Measurements from ENCODE around the gene CPED1. TPM values are rescaled to one million over a fixed set of nuclear protein-coding genes. Genes with fewer than 3 reads are reported as not detected.

The CPED1 gene
- polyA plus RNA-seq, 1 donor from 2014 or later, result not detected

GRCh38 chr7:120993553-120994191 is 5.2 kb downstream of the CPED1 start:
- Histone ChIP-seq H2AFZ (ENCODE audit: low read depth, low read length) (no peak overlapping the region), H3K4me2 (ENCODE audit: low read length) (no peak overlapping the region)
- TF ChIP-seq RAD21 (conservative IDR thresholded peaks at IDR 0.05) (no peak), MXI1 (conservative IDR thresholded peaks at IDR 0.05; ENCODE audit: poor library complexity, severe bottlenecking) (no peak)

GRCh38 chr7:120994512-120995410 is 6.2 kb downstream of the CPED1 start:
- Histone ChIP-seq H3K9ac (ENCODE audit: low read length) (no peak overlapping the region), H3K4me3 (ENCODE audit: low read length) (no peak overlapping the region), H3K36me3 (ENCODE audit: insufficient read depth, low read length) (no peaks in the 10 kb centered on the region), H3K79me2 (replicated peaks; ENCODE audit: insufficient read depth, low read length) (no peaks in the 10 kb centered on the region), H2AFZ (ENCODE audit: low read depth, low read length) (no peak overlapping the region), H3K27ac (ENCODE audit: low read length) (no peak overlapping the region), H3K27me3 (ENCODE audit: insufficient read depth, low read depth, low read length) (no peaks in the 10 kb centered on the region), H3K9me2 (ENCODE audit: insufficient read depth, low read length) (no peaks in the 10 kb centered on the region), H3K9me3 (ENCODE audit: low read length) (no peaks in the 10 kb centered on the region), H4K20me1 (ENCODE audit: insufficient read depth) (no peaks in the 10 kb centered on the region), H3K4me2 (ENCODE audit: low read length) (no peak overlapping the region), H3F3A (ENCODE audit: insufficient read depth, low read length, poor library complexity, severe bottlenecking) (no peaks in the 10 kb centered on the region)
- TF ChIP-seq EP300 (conservative IDR thresholded peaks at IDR 0.05; ENCODE audit: poor library complexity, severe bottlenecking), result no peak
- TF ChIP-seq REST (IDR thresholded peaks at IDR 0.05; ENCODE audit: borderline replicate concordance), result no peak
- no peak for TF ChIP-seq TAF1 (IDR thresholded peaks at IDR 0.05; ENCODE audit: low read depth)
- TF ChIP-seq MXI1 (conservative IDR thresholded peaks at IDR 0.05; ENCODE audit: poor library complexity, severe bottlenecking), result no peak
- no peak for TF ChIP-seq RAD21 (conservative IDR thresholded peaks at IDR 0.05)
- TF ChIP-seq EZH2 (IDR thresholded peaks at IDR 0.05; ENCODE audit: borderline replicate concordance, insufficient read depth, low read length, poor library complexity, severe bottlenecking), result no peak
- no peak for TF ChIP-seq CTCF (IDR thresholded peaks at IDR 0.05; ENCODE audit: poor library complexity, severe bottlenecking)
- TF ChIP-seq POLR2AphosphoS5 (IDR thresholded peaks at IDR 0.05), result no peak
- TF ChIP-seq SMC3 (conservative IDR thresholded peaks at IDR 0.05; ENCODE audit: poor library complexity), result no peak

More at GRCh38 chr7:120993553-120994191, 5.2 kb downstream of the CPED1 start:
- H4K20me1 ChIP-seq (ENCODE audit: insufficient read depth), result no peaks in the 10 kb centered on the region
- no peaks in the 10 kb centered on the region for H3F3A ChIP-seq (ENCODE audit: insufficient read depth, low read length, poor library complexity, severe bottlenecking)
- no peak overlapping the region for H3K4me3 ChIP-seq (ENCODE audit: low read length)
- no peak overlapping the region for H3K9ac ChIP-seq (ENCODE audit: low read length)
- H3K27me3 ChIP-seq (ENCODE audit: insufficient read depth, low read depth, low read length), result peaks cover 6% of the 10 kb centered on the region
- H3K36me3 ChIP-seq (ENCODE audit: insufficient read depth, low read length), result no peaks in the 10 kb centered on the region
- H3K79me2 ChIP-seq (replicated peaks; ENCODE audit: insufficient read depth, low read length), result no peaks in the 10 kb centered on the region
- H3K9me3 ChIP-seq (ENCODE audit: low read length), result no peaks in the 10 kb centered on the region
- H3K27ac ChIP-seq (ENCODE audit: low read length), result no peak overlapping the region
- no peaks in the 10 kb centered on the region for H3K9me2 ChIP-seq (ENCODE audit: insufficient read depth, low read length)
